B cell (primary cell): ENCODE measurements around the gene PLEKHG2. TPM values are rescaled to one million over a fixed set of nuclear protein-coding genes. Genes with fewer than 3 reads are reported as not detected.

Experiments
- ATAC-seq: fragments of 200-7000 bp; cut with Tn5 transposase; one replicate; pipeline ENCODE4 v1.10.0; 2021; ENCODE audit warnings: low read depth, mild to moderate bottlenecking, moderate number of reproducible peaks, moderate library complexity
- CTCF ChIA-PET: fragments of 350-600 bp; sonication (Branson Sonifier 250); formaldehyde crosslinking; loops from one replicate; lab custom pipeline; 2021; ENCODE audit warnings: antibody characterized with exemption, inconsistent platforms; lab: Charles Lee
- POLR2A ChIA-PET: fragments of 350-600 bp; sonication (Branson Sonifier 250); formaldehyde crosslinking; loops from one replicate; lab custom pipeline; 2021; ENCODE audit warnings: antibody characterized with exemption; lab: Charles Lee
- DNase-seq: peaks from one replicate; pipeline ENCODE4 v3.0.0; 2013
- H2AFZ ChIP-seq: 2 replicates; pipeline ENCODE4 v1.6.1; 2012; ENCODE audit warnings: mild to moderate bottlenecking, low read depth, low read length; ENCODE audit not compliant: insufficient read depth, poor library complexity, severe bottlenecking
- H3K27ac ChIP-seq, 2 donors: 1 replicate in 1 of 2; 2 replicates in 1 of 2; pipeline ENCODE4 v1.5.1; 2012 to 2013; ENCODE audit warnings: low read length in 2 of 2, mild to moderate bottlenecking in 2 of 2, moderate library complexity in 1 of 2
- H3K27me3 ChIP-seq, 4 experiments: fragments of 200-600 bp in 1 of 4; sonication (generic) in 1 of 4; replicated peaks in 1 of 4; 1 replicate in 2 of 4; 2 replicates in 2 of 4; pipeline versions ENCODE4 v1.6.1 to v1.7.0; 2013 to 2016; ENCODE audit warnings: low read length in 3 of 4, mild to moderate bottlenecking in 2 of 4, mixed read lengths in 1 of 4, moderate library complexity in 1 of 4; ENCODE audit not compliant: insufficient read depth in 4 of 4, control insufficient read depth in 3 of 4; ENCODE audit errors: control extremely low read depth in 1 of 4
- H3K36me3 ChIP-seq, 2 experiments: replicated peaks in 1 of 2; 1 replicate in 1 of 2; 2 replicates in 1 of 2; pipeline versions ENCODE4 v1.6.1 to v1.7.1; 2013; ENCODE audit warnings: low read length in 1 of 2; ENCODE audit not compliant: insufficient read depth in 2 of 2, control insufficient read depth in 1 of 2; ENCODE audit errors: control extremely low read depth in 1 of 2, extremely low read depth in 1 of 2
- H3K4me1 ChIP-seq, 2 donors: fragments of 200-600 bp in 1 of 2; sonication (generic) in 1 of 2; 1 replicate in 1 of 2; 2 replicates in 1 of 2; pipeline versions ENCODE4 v1.5.1 to v1.6.1; 2013 to 2017; ENCODE audit warnings: low read length in 2 of 2; ENCODE audit not compliant: control insufficient read depth in 2 of 2, insufficient read depth in 2 of 2
- H3K4me2 ChIP-seq: replicated peaks from 2 replicates; pipeline ENCODE3; 2012; ENCODE audit warnings: mild to moderate bottlenecking, low read depth, low read length; ENCODE audit not compliant: poor library complexity, severe bottlenecking
- H3K4me3 ChIP-seq, 5 experiments: fragments of 200-600 bp in 1 of 5; sonication (generic) in 1 of 5; 1 replicate in 3 of 5; 2 replicates in 2 of 5; pipeline versions ENCODE4 v1.5.1 to v1.7.0; 2011 to 2016; ENCODE audit warnings: low read length in 4 of 5, mild to moderate bottlenecking in 4 of 5, low read depth in 2 of 5, control low read depth in 1 of 5, moderate library complexity in 1 of 5; ENCODE audit not compliant: insufficient read depth in 1 of 5; ENCODE audit errors: control extremely low read depth in 1 of 5, extremely low read depth in 1 of 5
- H3K79me2 ChIP-seq: fragments of 200-600 bp; sonication (generic); one replicate; pipeline ENCODE4 v1.6.0; 2016; ENCODE audit warnings: low read length; ENCODE audit not compliant: control insufficient read depth, insufficient read depth
- H3K9ac ChIP-seq: fragments of 200-600 bp; sonication (generic); 2 replicates; pipeline ENCODE4 v1.6.1; 2017; ENCODE audit warnings: mild to moderate bottlenecking, low read length, moderate library complexity
- H3K9me3 ChIP-seq, 3 donors: one replicate each; pipeline versions ENCODE4 v1.6.1 to v1.7.1; 2013; ENCODE audit warnings: low read length in 2 of 3; ENCODE audit not compliant: control insufficient read depth in 2 of 3, insufficient read depth in 1 of 3; ENCODE audit errors: control extremely low read depth in 1 of 3
- H4K20me1 ChIP-seq: 2 replicates; pipeline ENCODE4 v1.6.0; 2012; ENCODE audit warnings: mild to moderate bottlenecking, low read length; ENCODE audit not compliant: insufficient read depth, control insufficient read depth, poor library complexity, severe bottlenecking
- H3K27ac Mint-ChIP-seq: one replicate; pipeline ENCODE4 v1.8.0; 2021; ENCODE audit warnings: mixed read lengths
- H3K27me3 Mint-ChIP-seq: one replicate; pipeline ENCODE4 v1.8.0; 2021; ENCODE audit warnings: mixed read lengths
- H3K4me1 Mint-ChIP-seq: one replicate; pipeline ENCODE4 v1.8.0; 2021; ENCODE audit warnings: mixed read lengths
- H3K4me3 Mint-ChIP-seq: one replicate; pipeline ENCODE4 v1.8.0; 2021; ENCODE audit warnings: mixed read lengths
- H3K9me3 Mint-ChIP-seq: one replicate; pipeline ENCODE4 v1.8.0; 2022; ENCODE audit warnings: mixed read lengths; ENCODE audit not compliant: insufficient read depth
- EZH2 ChIP-seq: IDR thresholded peaks from 2 replicates; pipeline ENCODE4 v1.6.1; 2012; ENCODE audit warnings: borderline replicate concordance, low read depth, mild to moderate bottlenecking, moderate library complexity, low read length; ENCODE audit not compliant: insufficient read depth, poor library complexity, severe bottlenecking
- WGBS: methylation state at CpG from one replicate; pipeline ENCODE4 v1.1.5; 2013; ENCODE audit warnings: missing lambda C conversion rate; ENCODE audit not compliant: insufficient coverage; 5-methylcytosine and 5-hydroxymethylcytosine counted together
- intact Hi-C: fragments of 100-400 bp; cut with micrococcal nuclease; formaldehyde crosslinking; loops from one replicate; pipeline ENCODE4 v1.10.0; 2022
- polyA plus RNA-seq: library from polyadenylated mRNA; depleted of rRNA; stranded (reverse); fragments of >200 nt; gene quantifications from 2 replicates; pipeline ENCODE4 v1.2.3, GENCODE V29; 2012
- total RNA-seq, 2 donors: library from RNA; stranded (reverse); fragments of 120-200 nt in 1 of 2; gene quantifications; 1 replicate in 1 of 2; 2 replicates in 1 of 2; pipeline versions ENCODE4 v1.2.3 to v1.2.4, GENCODE V29; 2013 to 2022
- TF ChIP-seq, protein P1 (sequence below): fragments of 200-600 bp; IDR thresholded peaks from one replicate; pipeline ENCODE4 v1.8.0; 2022; ENCODE audit warnings: antibody characterized with exemption, mild to moderate bottlenecking

PLEKHG2 gene
- total and polyA plus RNA-seq, 2 donors (not counting 1 experiment from before 2014, with no cell fraction given), result 27.0 to 167 TPM

DNA sequence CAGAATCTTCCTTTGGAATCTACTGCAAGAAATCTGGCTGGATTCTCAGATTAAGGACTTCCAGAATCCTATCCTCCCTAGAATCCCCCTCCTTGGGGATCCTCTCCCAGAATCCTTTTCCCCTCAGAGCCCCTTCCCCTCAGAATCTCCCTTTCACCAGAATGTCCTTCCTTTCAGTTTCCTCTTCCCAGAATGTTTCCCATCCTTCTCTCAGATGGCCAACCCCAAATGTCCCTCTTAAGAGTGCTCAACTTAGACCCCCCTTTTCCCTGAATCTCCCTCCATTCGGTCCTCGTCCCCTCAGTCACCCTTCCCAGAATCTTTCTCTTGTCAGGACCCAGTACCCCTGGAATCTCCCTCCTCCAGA is 23.9 kb downstream of the PLEKHG2 start:
- Histone ChIP-seq H2AFZ (peak overlapping the region; percentile 86), H3K4me1 (peaks cover 29% of the 10 kb centered on the region in 2 donors), H3K27me3 (no peaks in the 10 kb centered on the region), H3K36me3 (peaks cover 6 to 34% of the 10 kb centered on the region in 2 experiments), H3K9ac (peak overlapping the region; percentile 96), H3K27ac (peak overlapping the region; percentile 70 to 93), H3K79me2 (peaks cover 49% of the 10 kb centered on the region), H3K9me3 (no peaks in the 10 kb centered on the region), H3K4me3 (peak overlapping the region; percentile 61 to 100 (median 84)), H4K20me1 (peaks cover 34% of the 10 kb centered on the region), H3K4me2 (peak overlapping the region; percentile 92)
- Mint-ChIP-seq H3K9me3 (no peaks in the 10 kb centered on the region), H3K4me3 (peak overlapping the region; percentile 100), H3K27me3 (no peaks in the 10 kb centered on the region), H3K4me1 (peaks cover 45% of the 10 kb centered on the region), H3K27ac (peak overlapping the region; percentile 100)
- ChIA-PET POLR2A (interaction anchor here (0.7 to 1.9 kb wide), 18 partner anchors 9 to 100 kb away, joined by 3 to 42 read pairs (median 10); partner anchors contain the start of genes GMFG, MED29, PAF1 and PLEKHG2), CTCF (interaction anchor here (0.7 to 1.8 kb wide), 12 partner anchors 9 to 237 kb away, joined by 3 to 28 read pairs (median 5); partner anchors contain the start of genes EID2B, MED29, PAF1 and PLEKHG2)
- TF ChIP-seq EZH2, result no peak
- TF ChIP-seq, protein P1, sequence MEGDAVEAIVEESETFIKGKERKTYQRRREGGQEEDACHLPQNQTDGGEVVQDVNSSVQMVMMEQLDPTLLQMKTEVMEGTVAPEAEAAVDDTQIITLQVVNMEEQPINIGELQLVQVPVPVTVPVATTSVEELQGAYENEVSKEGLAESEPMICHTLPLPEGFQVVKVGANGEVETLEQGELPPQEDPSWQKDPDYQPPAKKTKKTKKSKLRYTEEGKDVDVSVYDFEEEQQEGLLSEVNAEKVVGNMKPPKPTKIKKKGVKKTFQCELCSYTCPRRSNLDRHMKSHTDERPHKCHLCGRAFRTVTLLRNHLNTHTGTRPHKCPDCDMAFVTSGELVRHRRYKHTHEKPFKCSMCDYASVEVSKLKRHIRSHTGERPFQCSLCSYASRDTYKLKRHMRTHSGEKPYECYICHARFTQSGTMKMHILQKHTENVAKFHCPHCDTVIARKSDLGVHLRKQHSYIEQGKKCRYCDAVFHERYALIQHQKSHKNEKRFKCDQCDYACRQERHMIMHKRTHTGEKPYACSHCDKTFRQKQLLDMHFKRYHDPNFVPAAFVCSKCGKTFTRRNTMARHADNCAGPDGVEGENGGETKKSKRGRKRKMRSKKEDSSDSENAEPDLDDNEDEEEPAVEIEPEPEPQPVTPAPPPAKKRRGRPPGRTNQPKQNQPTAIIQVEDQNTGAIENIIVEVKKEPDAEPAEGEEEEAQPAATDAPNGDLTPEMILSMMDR, result no peak
- 9% methylated on average over 2 of the region's 2 CpGs for WGBS
- no peak for DNase-seq
- ATAC-seq, result no peak
- intact Hi-C loops, result loop anchor here (1.0 kb wide), 5 partner anchors 9 to 311 kb away; partner anchors contain the start of genes EID2B, PAK4, PLEKHG2 and SUPT5H

DNA sequence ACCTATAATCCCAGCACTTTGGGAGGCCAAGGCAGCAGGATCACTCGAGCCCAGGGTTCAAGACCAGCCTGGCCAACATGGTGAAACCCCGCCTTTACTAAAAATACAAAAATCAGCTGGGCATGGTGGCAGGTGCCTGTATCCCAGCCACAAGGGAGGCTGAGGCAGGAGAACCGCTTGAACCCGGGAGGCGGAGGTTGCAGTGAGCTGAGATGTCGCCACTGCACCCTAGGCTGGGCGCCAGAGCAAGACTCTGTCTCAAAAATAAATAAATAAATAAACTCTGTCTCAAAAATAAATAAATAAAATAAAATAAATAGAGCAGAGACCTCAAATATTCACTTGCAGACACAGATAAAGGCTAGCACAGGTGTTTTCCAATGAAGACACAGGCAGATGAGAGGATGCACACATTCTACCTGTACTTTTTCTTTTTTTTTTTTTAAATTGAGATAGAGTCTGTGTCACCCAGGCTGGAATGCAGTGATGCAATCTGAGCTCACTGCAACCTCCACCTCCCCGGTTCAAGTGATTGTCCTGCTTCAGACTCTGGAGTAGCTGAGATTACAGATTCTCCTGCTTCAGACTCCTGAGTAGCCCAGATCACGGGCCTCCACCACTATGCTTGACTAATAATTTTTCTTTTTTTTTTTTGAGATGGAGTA is 25.9 kb downstream of the PLEKHG2 start:
- CTCF ChIA-PET, result interaction anchor here (0.9 to 1.6 kb wide), 3 partner anchors 36 to 95 kb away, joined by 3 to 8 read pairs (median 3); partner anchors contain the start of gene EID2B
- Histone ChIP-seq H2AFZ (no peak overlapping the region), H3K4me3 (no peak overlapping the region), H3K79me2 (peaks cover 39% of the 10 kb centered on the region), H3K27me3 (no peaks in the 10 kb centered on the region), H4K20me1 (peaks cover 22% of the 10 kb centered on the region), H3K27ac (no peak overlapping the region), H3K4me1 (peaks cover 28 to 29% of the 10 kb centered on the region in 2 donors), H3K9ac (no peak overlapping the region), H3K9me3 (no peaks in the 10 kb centered on the region), H3K36me3 (peaks cover 2 to 15% of the 10 kb centered on the region in 2 experiments), H3K4me2 (no peak overlapping the region)
- ATAC-seq (no peak), DNase-seq (no peak)
- Mint-ChIP-seq H3K4me1 (peaks cover 41% of the 10 kb centered on the region), H3K27me3 (no peaks in the 10 kb centered on the region), H3K4me3 (no peak overlapping the region), H3K27ac (no peak overlapping the region), H3K9me3 (no peaks in the 10 kb centered on the region)
- WGBS, result 95% methylated on average over 3 of the region's 9 CpGs
- no peak for TF ChIP-seq EZH2
- intact Hi-C loops, result no loop called here
- POLR2A ChIA-PET, result no interaction called here
